K562 (cell line): ENCODE data around the gene USHBP1. TPM values are rescaled to one million over a fixed set of nuclear protein-coding genes. Genes with fewer than 3 reads are reported as not detected.
A peak's percentile ranks its signal among the peaks of the same experiment; 100 is the strongest.

Experiments used
- ARID2 ChIP-seq: fragments of 450-650 bp; IDR thresholded peaks from 2 replicates; pipeline ENCODE4 v1.6.1; 2017; ENCODE audit warnings: antibody characterized with exemption, mild to moderate bottlenecking
- CHD1 ChIP-seq: fragments of 200-600 bp; sonication (generic); IDR thresholded peaks from one replicate; pipeline ENCODE4 v1.6.1; 2012; ENCODE audit warnings: mild to moderate bottlenecking, moderate library complexity, low read length, inconsistent platforms
- CSDE1 ChIP-seq, 2 experiments: fragments of 450-650 bp; IDR thresholded peaks; 2 replicates each; pipeline ENCODE4 v1.6.1; 2016; ENCODE audit warnings: mild to moderate bottlenecking in 1 of 2
- FOXP1 ChIP-seq: sonication (generic); formaldehyde crosslinking; IDR thresholded peaks from 2 replicates; pipeline ENCODE4 v1.8.0; 2022; ENCODE audit warnings: mild to moderate bottlenecking, missing genetic modification reagents
- GABPB1 ChIP-seq: sonication (generic); formaldehyde crosslinking; IDR thresholded peaks from 2 replicates; pipeline ENCODE4 v1.8.0; 2022; ENCODE audit warnings: mild to moderate bottlenecking, missing genetic modification reagents
- KAT8 ChIP-seq: fragments of 450-650 bp; IDR thresholded peaks from 2 replicates; pipeline ENCODE4 v1.6.1; 2016; ENCODE audit warnings: low read depth, mild to moderate bottlenecking
- MAFF ChIP-seq: IDR thresholded peaks from 2 replicates; pipeline ENCODE4 v1.6.1; 2012; ENCODE audit warnings: low read length, improper control_type of control experiment
- MCM7 ChIP-seq, 2 experiments: fragments of 450-650 bp; IDR thresholded peaks; 2 replicates each; pipeline ENCODE4 v1.6.1; 2016 to 2018
- MED1 ChIP-seq: sonication (generic); formaldehyde crosslinking; IDR thresholded peaks from 2 replicates; pipeline ENCODE4 v1.8.1; 2023; ENCODE audit warnings: missing genetic modification reagents, borderline replicate concordance
- MYC ChIP-seq, 2 experiments: fragments of 250-450 bp in 1 of 2; sonication (Bioruptor Pico) in 1 of 2; IDR thresholded peaks; 2 replicates each; pipeline versions ENCODE4 v1.5.1 to v1.6.1; 2012 to 2021; ENCODE audit warnings: low read depth in 2 of 2, borderline replicate concordance in 1 of 2, improper control_type of control experiment in 1 of 2, low read length in 1 of 2, mild to moderate bottlenecking in 1 of 2, moderate library complexity in 1 of 2
- PRPF4 ChIP-seq: fragments of 200-400 bp; formaldehyde crosslinking; IDR thresholded peaks from one replicate; pipeline ENCODE4 v1.6.1; 2017; ENCODE audit warnings: low read length, low read depth, mild to moderate bottlenecking; ENCODE audit not compliant: insufficient read depth, poor library complexity, severe bottlenecking
- RBBP5 ChIP-seq: fragments of 200-600 bp; sonication (generic); IDR thresholded peaks from 2 replicates; pipeline ENCODE4 v1.6.1; 2012; ENCODE audit warnings: borderline replicate concordance, mild to moderate bottlenecking, low read length, control low read depth, inconsistent platforms; ENCODE audit not compliant: insufficient read depth, poor library complexity, severe bottlenecking
- RBM39 ChIP-seq: fragments of 200-400 bp; formaldehyde crosslinking; optimal IDR thresholded peaks from 2 replicates; pipeline ENCODE3; 2018; ENCODE audit warnings: low read depth, low read length
- RFX1 ChIP-seq: fragments of 450-650 bp; IDR thresholded peaks from 2 replicates; pipeline ENCODE4 v1.6.1; 2016; ENCODE audit warnings: mild to moderate bottlenecking, moderate library complexity
- SIN3B ChIP-seq: fragments of 450-650 bp; IDR thresholded peaks from 2 replicates; pipeline ENCODE4 v1.6.1; 2017; ENCODE audit warnings: low read depth, mild to moderate bottlenecking, moderate library complexity
- SMARCC2 ChIP-seq: fragments of 450-650 bp; IDR thresholded peaks from 2 replicates; pipeline ENCODE4 v1.6.1; 2017; ENCODE audit warnings: antibody characterized with exemption, moderate library complexity, mild to moderate bottlenecking, low read depth
- SRSF9 ChIP-seq: fragments of 200-400 bp; formaldehyde crosslinking; IDR thresholded peaks from 2 replicates; pipeline ENCODE4 v1.6.1; 2017; ENCODE audit warnings: low read depth, low read length, borderline replicate concordance
- TARDBP ChIP-seq: fragments of 450-650 bp; IDR thresholded peaks from 2 replicates; pipeline ENCODE4 v1.6.1; 2016
- TRIM24 ChIP-seq, 2 experiments: fragments of 450-650 bp; IDR thresholded peaks; 2 replicates each; pipeline ENCODE4 v1.6.1; 2016
- USF2 ChIP-seq: sonication (generic); formaldehyde crosslinking; IDR thresholded peaks from 2 replicates; pipeline ENCODE4 v1.5.0; 2020; ENCODE audit warnings: missing genetic modification reagents
- ZNF146 ChIP-seq: IDR thresholded peaks from one replicate; pipeline ENCODE4 v1.6.1; 2018; ENCODE audit warnings: missing compliant biosample characterization; ENCODE audit not compliant: unreplicated experiment
- ZNF224 ChIP-seq: sonication (generic); formaldehyde crosslinking; IDR thresholded peaks from 2 replicates; pipeline ENCODE4 v1.8.0; 2022; ENCODE audit warnings: mild to moderate bottlenecking, missing genetic modification reagents
- ZNF282 ChIP-seq: sonication (generic); formaldehyde crosslinking; IDR thresholded peaks from 2 replicates; pipeline ENCODE4 v1.8.1; 2023; ENCODE audit warnings: missing genetic modification reagents
- ZNF436 ChIP-seq: fragments of 250-450, 450-650 bp; sonication (Bioruptor Pico); formaldehyde crosslinking; IDR thresholded peaks from 2 replicates; pipeline ENCODE4 v1.7.0; 2020; ENCODE audit warnings: mild to moderate bottlenecking
- ZNF592 ChIP-seq: fragments of 450-650 bp; IDR thresholded peaks from 2 replicates; pipeline ENCODE4 v1.6.1; 2017; ENCODE audit warnings: antibody characterized with exemption, mild to moderate bottlenecking
- polyA plus RNA-seq, 8 experiments: library from polyadenylated mRNA; depleted of rRNA in 4 of 8; stranded (reverse) in 5 of 8; unstranded in 3 of 8; fragments of >200 nt; fragmentation: Nextera tagmentation in 2 of 8; fragmentation: Illumina TruSeq in 1 of 8; extraction: Ambion mirVana in 2 of 8; extraction: Trizol in 1 of 8; gene quantifications; 2 replicates each; pipeline versions ENCODE4 v1.2.1 to v1.2.3, GENCODE V29; 2011 to 2014; ENCODE audit warnings: inconsistent platforms in 1 of 8, missing spikeins in 1 of 8
- total RNA-seq, 7 experiments: library from RNA; depleted of rRNA in 6 of 7; stranded (reverse); fragments of >200 nt in 6 of 7; fragmentation: Illumina TruSeq in 2 of 7; extraction: Trizol in 2 of 7; gene quantifications; 2 replicates each; pipeline versions ENCODE4 v1.2.1 to v1.2.3, GENCODE V29; 2011 to 2021; ENCODE audit warnings: low replicate concordance in 1 of 7

USHBP1 gene
- total and polyA plus RNA-seq, 9 of the 15 experiments (the other 6 are each of a cell fraction or from before 2014, with no cell fraction given), result 0.03 to 0.10 (median 0.05) TPM; not detected in 5

- peak; percentile 6; the same call in 1 of the 2 replicates for TF ChIP-seq USF2 (CRISPR knock-in tag)
- no peak for TF ChIP-seq ARID2
- TF ChIP-seq ZNF436 (CRISPR knock-in tag), result no peak
- TF ChIP-seq PRPF4, result no peak
- TF ChIP-seq RBM39, result peak; percentile 62
- peak; percentile 93 for TF ChIP-seq MYC (IDR thresholded peaks at IDR 0.05; ENCODE audit: low read depth, low read length)
- TF ChIP-seq MYC (CRISPR knock-in tag; IDR thresholded peaks at IDR 0.05; ENCODE audit: borderline replicate concordance, low read depth), result peak; percentile 91
- no peak for TF ChIP-seq SRSF9
- TF ChIP-seq SIN3B, result peak; percentile 95
- TF ChIP-seq TARDBP, result peak; percentile 66; the same call in 1 of the 2 replicates
- no peak for TF ChIP-seq CHD1
- TF ChIP-seq ZNF146, result no peak
- peak; percentile 58 for TF ChIP-seq RBBP5
- no peak for TF ChIP-seq ZNF282 (CRISPR knock-in tag)
- TF ChIP-seq SMARCC2, result no peak; the same call in 1 of the 2 replicates
- TF ChIP-seq FOXP1 (CRISPR knock-in tag), result peak; percentile 91; the same call in 1 of the 2 replicates
- peak in 1 of 2 experiments; percentile 82; a peak in 2 of 4 replicates for TF ChIP-seq TRIM24 (IDR thresholded peaks at IDR 0.05)
- no peak for TF ChIP-seq RFX1
- TF ChIP-seq GABPB1 (CRISPR knock-in tag), result peak; percentile 97
- TF ChIP-seq MAFF, result no peak
- no peak for TF ChIP-seq MCM7 (IDR thresholded peaks at IDR 0.05)
- no peak; the same call in 1 of the 2 replicates for TF ChIP-seq ZNF592
- TF ChIP-seq MED1 (CRISPR knock-in tag), result no peak
- TF ChIP-seq ZNF224 (CRISPR knock-in tag), result no peak
- TF ChIP-seq CSDE1 (IDR thresholded peaks at IDR 0.05), result 0 out of 4 replicates have a peak, but pooled peaks of 1 of the 2 experiments have one; percentile 14
- no peak for TF ChIP-seq KAT8
These were observed 49.2 kb downstream of the USHBP1 start, which contains the start of gene USE1 (continued) for GRCh38 chr19:17215127-17215971.
